ENCODE results near the gene AGAP1. TPM values are rescaled to one million over a fixed set of nuclear protein-coding genes. Genes with fewer than 3 reads are reported as not detected.

AGAP1 gene
- total RNA-seq, 2 experiments from 2014 or later, result 0.89 to 0.97 TPM

DNA sequence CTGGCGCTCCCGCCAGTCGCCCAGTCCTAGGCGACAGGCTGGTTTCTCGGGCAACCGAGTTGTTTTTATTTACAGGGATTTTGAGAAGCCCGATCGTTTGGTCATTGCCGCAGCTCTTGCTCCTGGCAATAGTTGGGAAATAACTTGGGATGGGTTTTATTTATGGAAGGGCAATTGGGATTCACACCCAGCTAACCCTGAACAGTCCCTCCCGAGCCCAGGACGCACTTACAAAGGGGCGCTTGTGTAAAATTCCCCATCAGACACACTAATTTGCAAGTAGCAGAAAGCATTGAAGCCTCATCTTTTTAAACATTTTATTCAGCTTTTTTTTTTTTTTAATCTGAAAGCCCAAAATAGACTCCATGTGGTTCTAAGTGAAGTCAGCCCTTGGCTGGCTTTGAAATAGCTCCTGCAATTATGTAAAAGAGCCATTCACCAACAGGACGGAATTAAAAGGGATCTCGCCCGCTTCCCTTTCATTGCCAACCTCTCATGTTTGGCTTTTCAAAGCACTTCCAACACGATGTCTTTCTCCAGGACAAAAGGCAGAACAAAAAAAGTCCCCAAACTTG is 677.9 kb downstream of the AGAP1 start:
- no peaks in the 10 kb centered on the region for H3K36me3 Mint-ChIP-seq (ENCODE audit: low read depth)
- H3K27me3 Mint-ChIP-seq, result peaks cover 66% of the 10 kb centered on the region
- no peaks in the 10 kb centered on the region for H3K4me1 Mint-ChIP-seq
- POLR2A ChIA-PET, result no interaction called here
- CTCF ChIA-PET, result interaction anchor here (3.5 kb wide), 1 partner anchor 9 kb away, joined by 12 read pairs; no protein-coding TSS in a partner anchor
- H3K27ac Mint-ChIP-seq, result no peak overlapping the region
- no peak for DNase-seq
- H3K9me3 Mint-ChIP-seq, result peaks cover 2% of the 10 kb centered on the region
- no peak overlapping the region for H3K4me3 Mint-ChIP-seq

DNA sequence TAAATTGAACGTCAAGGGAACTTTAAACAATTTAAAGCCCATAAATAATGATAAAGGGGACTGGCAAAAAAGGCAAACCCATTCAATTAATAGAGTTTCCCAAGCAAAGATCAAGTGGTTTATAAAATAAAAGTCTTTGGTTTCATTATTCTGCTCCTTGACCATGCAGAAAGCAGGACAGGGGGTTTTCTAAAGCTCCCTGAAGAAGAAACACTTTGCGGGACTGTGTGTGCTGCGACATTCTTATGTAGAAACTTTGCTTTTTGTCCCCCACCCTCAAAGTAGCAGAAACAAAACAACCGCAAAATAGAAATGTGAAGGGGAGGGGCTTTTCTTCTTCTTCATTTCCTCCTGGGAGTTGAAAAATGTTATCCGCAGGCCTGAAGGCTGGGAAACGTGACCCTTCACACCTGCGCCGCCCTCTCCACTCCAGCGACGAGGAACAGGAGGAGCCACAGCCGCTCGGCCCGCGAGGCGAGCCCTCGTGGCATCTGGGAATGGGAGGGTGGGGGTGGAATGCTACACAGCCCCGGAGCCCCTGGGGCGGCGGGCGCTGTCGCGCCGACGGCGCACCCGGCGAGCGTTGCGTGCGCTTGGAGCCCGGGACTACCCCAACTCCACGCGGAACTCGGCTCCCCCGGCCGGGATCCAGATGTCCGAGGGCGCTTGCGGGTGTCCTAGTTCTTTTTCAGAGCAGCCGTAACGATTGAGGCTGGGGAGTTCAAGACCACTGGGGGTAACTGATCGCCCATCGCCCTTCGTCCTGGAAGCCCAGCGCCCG is 678.6 kb downstream of the AGAP1 start:
- Mint-ChIP-seq H3K36me3 (ENCODE audit: low read depth) (no peaks in the 10 kb centered on the region), H3K4me1 (no peaks in the 10 kb centered on the region), H3K4me3 (no peak overlapping the region), H3K9me3 (peaks cover 2% of the 10 kb centered on the region), H3K27me3 (peaks cover 68% of the 10 kb centered on the region), H3K27ac (no peak overlapping the region)
- CTCF ChIA-PET, result interaction anchor here (3.5 kb wide), 1 partner anchor 9 kb away, joined by 12 read pairs; no protein-coding TSS in a partner anchor
- DNase-seq, result no peak
- POLR2A ChIA-PET, result no interaction called here

DNA sequence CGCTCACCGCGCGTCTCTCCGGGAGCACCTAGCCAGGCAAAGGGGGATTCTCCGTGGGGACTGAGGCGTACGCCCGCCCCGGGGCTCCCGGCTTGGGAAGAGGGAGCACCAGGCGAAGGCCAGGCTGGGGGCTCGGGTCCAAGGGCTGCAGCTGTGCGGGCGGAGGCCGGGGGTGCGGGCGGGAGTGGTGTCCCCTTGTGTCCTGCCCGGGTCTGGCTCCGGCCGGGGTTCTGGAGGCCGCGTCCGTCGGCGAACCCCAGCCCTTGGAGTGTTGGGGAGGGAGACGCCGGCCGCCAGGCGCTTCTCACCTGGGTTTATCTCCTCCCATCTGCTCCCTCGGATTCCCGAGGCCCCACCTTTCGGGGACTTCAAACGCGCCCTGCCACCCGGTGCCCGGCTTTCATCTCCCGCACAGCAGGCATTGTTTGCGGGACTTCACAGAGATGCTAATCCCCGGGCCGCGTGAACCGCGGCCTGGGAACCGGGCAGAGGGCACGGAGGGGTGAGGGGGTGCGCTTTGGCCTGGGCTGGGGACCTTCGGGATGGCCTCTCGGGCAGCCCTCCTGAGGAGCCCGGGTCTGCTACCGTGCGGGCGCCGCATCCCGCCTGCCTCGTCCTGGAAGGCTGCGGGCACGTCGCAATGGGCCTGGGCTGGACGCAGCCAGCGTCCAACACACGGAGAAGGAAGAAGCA is 679.3 kb downstream of the AGAP1 start:
- CTCF ChIA-PET, result no interaction called here
- H3K27me3 Mint-ChIP-seq, result peaks cover 71% of the 10 kb centered on the region
- POLR2A ChIA-PET, result no interaction called here
- no peaks in the 10 kb centered on the region for H3K4me1 Mint-ChIP-seq
- peaks cover 2% of the 10 kb centered on the region for H3K9me3 Mint-ChIP-seq
- H3K4me3 Mint-ChIP-seq, result no peak overlapping the region
- H3K36me3 Mint-ChIP-seq (ENCODE audit: low read depth), result no peaks in the 10 kb centered on the region
- H3K27ac Mint-ChIP-seq, result no peak overlapping the region
- DNase-seq, result no peak

DNA sequence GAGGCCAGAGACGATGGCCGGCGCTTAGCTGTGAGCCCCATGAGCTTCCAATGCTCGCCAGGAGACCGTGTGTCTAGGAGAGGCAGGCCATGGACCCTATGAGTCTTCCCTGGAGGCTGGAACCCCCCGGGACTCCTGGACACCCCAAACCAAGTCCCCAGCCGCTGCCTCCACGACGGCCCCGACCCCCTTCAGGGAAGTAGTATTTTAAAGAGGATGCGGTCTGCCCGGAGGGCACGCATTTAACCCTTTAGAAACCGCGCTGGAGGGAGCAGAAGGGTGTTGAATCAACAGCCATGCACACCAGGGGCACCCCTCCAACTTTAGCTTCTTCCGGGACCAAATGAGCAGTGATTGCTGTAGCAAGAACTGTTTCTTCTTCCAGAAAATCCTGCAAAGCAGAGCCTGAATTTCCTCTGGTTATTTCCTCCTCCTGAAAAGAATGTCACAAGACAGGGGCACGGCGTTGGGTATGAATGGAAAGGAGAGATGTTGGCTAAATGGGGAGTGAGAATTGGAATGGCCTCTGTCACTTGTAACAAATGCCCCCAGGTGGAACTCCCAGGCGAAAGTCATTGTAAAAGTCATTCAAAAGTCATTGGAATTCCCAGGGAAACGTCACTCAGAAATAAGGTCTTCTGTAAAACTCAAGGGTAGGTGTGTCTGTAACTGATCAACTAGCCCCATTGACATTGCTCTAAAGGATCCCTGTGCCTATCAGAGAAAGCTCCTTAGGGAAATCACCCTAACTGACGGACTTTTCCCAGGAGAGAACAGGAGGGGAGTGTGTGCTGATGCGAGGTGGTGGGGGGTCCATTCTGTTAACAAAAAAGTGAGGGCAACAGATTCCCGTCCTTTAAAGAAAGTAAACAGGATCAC is 680.1 kb downstream of the AGAP1 start:
- H3K27me3 Mint-ChIP-seq, result peaks cover 76% of the 10 kb centered on the region
- CTCF ChIA-PET, result no interaction called here

DNA sequence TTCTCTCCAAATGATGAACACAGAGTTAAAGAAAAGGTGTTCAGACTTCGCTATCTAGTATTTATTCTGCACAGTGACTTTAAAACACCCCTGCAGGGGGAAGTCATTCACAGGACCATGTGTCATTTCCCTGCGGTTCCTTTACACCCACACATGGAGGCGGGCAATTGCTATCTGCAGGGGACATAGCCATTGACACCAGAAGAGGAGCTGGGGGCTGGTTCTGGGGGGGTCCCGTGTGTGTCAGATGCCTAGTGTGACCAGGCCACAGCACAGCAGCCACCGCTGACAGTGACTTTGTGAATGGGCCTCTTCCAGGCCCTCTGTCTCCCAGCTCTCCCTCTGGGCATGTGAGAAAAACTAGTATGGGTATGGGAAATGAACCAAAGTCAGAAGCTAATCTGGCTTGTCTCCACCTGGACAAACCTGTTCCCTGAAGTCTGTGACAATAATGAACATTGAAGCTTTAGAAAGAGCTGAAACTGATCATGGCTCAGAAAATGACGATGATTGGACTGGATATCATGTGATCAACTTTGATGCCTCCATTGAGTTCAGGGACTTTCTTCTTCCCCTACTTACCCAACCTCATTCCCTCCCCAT is 681.8 kb downstream of the AGAP1 start:
- DNase-seq, result no peak
- Mint-ChIP-seq H3K27ac (no peak overlapping the region), H3K9me3 (no peaks in the 10 kb centered on the region), H3K4me3 (no peak overlapping the region), H3K4me1 (peaks cover 2% of the 10 kb centered on the region), H3K36me3 (ENCODE audit: low read depth) (no peaks in the 10 kb centered on the region), H3K27me3 (peaks cover 71% of the 10 kb centered on the region)
- POLR2A ChIA-PET, result no interaction called here
- CTCF ChIA-PET, result no interaction called here

More for the DNA sequence above, 680.1 kb downstream of the AGAP1 start:
- Mint-ChIP-seq H3K4me3 (no peak overlapping the region), H3K36me3 (ENCODE audit: low read depth) (no peaks in the 10 kb centered on the region), H3K4me1 (no peaks in the 10 kb centered on the region), H3K9me3 (peaks cover 2% of the 10 kb centered on the region), H3K27ac (no peak overlapping the region)
- POLR2A ChIA-PET, result no interaction called here
- DNase-seq, result no peak

DNA sequence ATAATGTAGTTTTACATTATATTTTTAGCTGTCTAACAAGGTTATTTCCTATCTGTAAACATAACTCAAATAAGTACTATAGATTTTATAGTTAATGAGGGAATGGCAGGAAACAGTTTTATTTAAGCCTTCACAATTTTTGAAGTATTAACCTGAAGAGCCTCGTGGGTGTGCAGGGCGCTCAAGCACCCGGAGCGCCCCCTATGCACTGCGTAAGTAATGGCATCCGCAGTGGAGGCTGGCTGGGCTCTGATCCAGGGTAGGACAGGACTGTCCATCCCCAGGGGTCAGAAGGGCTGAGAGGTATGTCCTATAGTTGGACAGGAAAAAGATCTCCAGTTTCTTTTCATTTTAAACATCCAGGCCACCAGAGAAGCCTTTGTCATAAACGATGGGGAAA is 682.6 kb downstream of the AGAP1 start:
- peaks cover 2% of the 10 kb centered on the region for H3K4me1 Mint-ChIP-seq
- H3K4me3 Mint-ChIP-seq, result no peak overlapping the region
- H3K36me3 Mint-ChIP-seq (ENCODE audit: low read depth), result no peaks in the 10 kb centered on the region
- ChIA-PET CTCF (no interaction called here), POLR2A (no interaction called here)
- peaks cover 67% of the 10 kb centered on the region for H3K27me3 Mint-ChIP-seq
- no peaks in the 10 kb centered on the region for H3K9me3 Mint-ChIP-seq
- no peak for DNase-seq
- H3K27ac Mint-ChIP-seq, result no peak overlapping the region

DNA sequence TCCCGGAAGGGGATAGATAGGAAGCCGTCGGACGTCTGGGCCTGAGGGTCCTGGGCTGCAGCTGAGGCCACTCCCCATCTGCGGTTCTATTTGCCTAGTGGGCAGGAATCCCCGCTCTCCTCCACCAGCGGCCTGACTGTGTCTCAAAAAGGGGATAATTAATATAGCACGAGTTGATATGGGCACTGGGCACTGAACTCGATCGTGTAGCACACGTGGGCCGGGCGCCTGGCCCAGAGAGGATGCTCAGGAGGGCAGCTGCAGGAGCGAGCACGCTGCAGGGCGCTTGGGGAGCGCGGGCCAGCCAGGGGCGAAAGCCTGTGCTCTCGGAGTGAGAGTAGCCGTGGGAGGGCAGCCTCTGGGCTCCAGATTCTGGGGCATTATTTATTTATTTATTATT is 683.1 kb downstream of the AGAP1 start:
- Mint-ChIP-seq H3K4me3 (no peak overlapping the region), H3K9me3 (no peaks in the 10 kb centered on the region), H3K27me3 (peaks cover 67% of the 10 kb centered on the region), H3K36me3 (ENCODE audit: low read depth) (no peaks in the 10 kb centered on the region), H3K27ac (no peak overlapping the region), H3K4me1 (peaks cover 2% of the 10 kb centered on the region)
- ChIA-PET POLR2A (no interaction called here), CTCF (no interaction called here)
- DNase-seq, result no peak

DNA sequence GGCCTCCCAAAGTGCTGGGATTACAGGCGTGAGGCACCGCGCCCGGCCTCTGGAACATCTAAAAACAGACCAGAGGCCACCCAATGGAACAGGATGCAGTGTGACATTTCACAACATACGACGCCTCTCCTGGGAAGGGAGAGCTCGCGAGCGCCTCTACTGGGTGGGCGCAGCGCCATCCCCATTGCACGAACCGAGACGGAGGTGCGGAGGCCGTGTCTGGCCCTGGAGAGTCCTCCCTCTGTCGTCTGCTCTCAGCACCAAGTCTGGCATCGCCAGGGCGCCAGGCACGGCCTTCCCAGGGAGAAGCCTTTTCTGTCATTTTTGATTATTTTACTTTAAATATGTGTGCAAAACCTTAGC is 683.7 kb downstream of the AGAP1 start:
- H3K36me3 Mint-ChIP-seq (ENCODE audit: low read depth), result no peaks in the 10 kb centered on the region
- ChIA-PET CTCF (interaction anchor here (0.6 kb wide), 1 partner anchor 83 kb away, joined by 6 read pairs; no protein-coding TSS in a partner anchor), POLR2A (no interaction called here)
- peaks cover 66% of the 10 kb centered on the region for H3K27me3 Mint-ChIP-seq
- peaks cover 2% of the 10 kb centered on the region for H3K4me1 Mint-ChIP-seq
- no peak overlapping the region for H3K4me3 Mint-ChIP-seq
- no peak for DNase-seq
- H3K9me3 Mint-ChIP-seq, result no peaks in the 10 kb centered on the region
- H3K27ac Mint-ChIP-seq, result no peak overlapping the region

DNA sequence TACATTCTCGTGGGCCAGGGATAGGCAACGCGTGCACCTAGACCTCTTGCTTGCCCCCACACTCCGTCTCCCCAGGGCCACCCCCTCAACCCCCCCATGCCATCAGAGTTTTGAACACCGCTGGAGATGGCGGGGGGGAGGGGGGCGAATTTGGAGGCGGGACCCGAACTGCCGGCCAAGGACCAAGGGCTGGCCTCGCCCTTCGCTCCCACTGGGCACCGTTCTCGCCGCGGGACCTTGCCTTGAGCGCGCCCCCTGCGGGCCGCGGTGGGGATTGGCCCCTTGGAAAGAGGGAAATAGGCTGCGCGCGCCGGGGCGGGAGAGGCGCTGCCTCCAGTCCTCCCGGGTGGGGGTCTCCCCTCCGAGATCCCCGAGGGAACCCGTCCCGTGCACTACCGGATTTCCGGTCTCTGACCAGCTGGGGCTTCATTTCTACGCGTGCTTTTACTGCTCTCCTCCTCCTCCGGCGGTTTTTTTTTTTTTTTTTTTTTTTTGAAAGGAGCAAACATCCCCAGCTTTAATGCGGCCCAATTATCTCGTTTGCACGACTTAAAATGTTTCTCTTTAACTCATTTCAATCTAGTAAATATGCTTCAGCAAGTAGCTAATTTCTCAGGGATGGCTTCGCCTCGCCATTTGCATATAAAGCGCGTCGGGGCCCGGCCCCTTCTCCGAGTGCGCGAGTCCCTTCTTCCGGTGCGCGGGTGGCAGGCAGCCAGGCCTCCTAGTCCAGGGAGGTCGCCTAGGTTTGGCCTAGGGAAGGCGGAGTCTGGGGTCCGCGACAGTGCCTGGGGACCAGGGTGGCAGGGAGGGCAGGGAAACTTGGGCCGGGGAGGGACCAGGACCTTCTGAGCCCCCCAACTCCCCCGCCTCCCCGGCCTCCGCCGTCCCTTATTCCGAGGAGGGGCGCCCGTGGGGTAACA is 684.4 kb downstream of the AGAP1 start:
- no peaks in the 10 kb centered on the region for H3K36me3 Mint-ChIP-seq (ENCODE audit: low read depth)
- peaks cover 2% of the 10 kb centered on the region for H3K4me1 Mint-ChIP-seq
- no peak overlapping the region for H3K27ac Mint-ChIP-seq
- no peaks in the 10 kb centered on the region for H3K9me3 Mint-ChIP-seq
- POLR2A ChIA-PET, result no interaction called here
- CTCF ChIA-PET, result interaction anchor here (0.5 to 0.6 kb wide), 2 partner anchors 18 to 83 kb away, joined by 4 to 6 read pairs; no protein-coding TSS in a partner anchor
- H3K27me3 Mint-ChIP-seq, result peaks cover 68% of the 10 kb centered on the region
- H3K4me3 Mint-ChIP-seq, result peak overlapping the region; percentile 19
- peak; percentile 15 for DNase-seq

DNA sequence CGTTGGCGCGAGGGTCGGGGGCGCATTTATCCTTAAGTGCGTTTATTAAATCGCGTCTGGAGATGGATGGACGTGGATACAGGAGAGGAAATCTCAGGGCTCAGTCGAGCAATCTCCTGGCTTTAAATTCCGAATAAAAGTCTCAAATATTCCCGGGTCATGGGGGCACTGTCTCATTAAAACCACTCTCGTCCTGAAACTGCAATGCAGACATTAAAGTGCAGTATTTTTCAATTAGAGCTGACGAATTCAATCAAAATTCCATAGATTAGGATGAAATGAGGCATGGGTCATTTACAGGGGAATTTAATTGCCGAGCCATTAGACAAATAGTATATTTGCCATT is 685.0 kb downstream of the AGAP1 start:
- Mint-ChIP-seq H3K36me3 (ENCODE audit: low read depth) (no peaks in the 10 kb centered on the region), H3K27me3 (peaks cover 64% of the 10 kb centered on the region), H3K9me3 (no peaks in the 10 kb centered on the region), H3K27ac (peak overlapping the region; percentile 3), H3K4me1 (peaks cover 2% of the 10 kb centered on the region), H3K4me3 (no peak overlapping the region)
- CTCF ChIA-PET, result interaction anchor here (0.5 kb wide), 1 partner anchor 19 kb away, joined by 4 read pairs; no protein-coding TSS in a partner anchor
- POLR2A ChIA-PET, result no interaction called here
- no peak for DNase-seq

DNA sequence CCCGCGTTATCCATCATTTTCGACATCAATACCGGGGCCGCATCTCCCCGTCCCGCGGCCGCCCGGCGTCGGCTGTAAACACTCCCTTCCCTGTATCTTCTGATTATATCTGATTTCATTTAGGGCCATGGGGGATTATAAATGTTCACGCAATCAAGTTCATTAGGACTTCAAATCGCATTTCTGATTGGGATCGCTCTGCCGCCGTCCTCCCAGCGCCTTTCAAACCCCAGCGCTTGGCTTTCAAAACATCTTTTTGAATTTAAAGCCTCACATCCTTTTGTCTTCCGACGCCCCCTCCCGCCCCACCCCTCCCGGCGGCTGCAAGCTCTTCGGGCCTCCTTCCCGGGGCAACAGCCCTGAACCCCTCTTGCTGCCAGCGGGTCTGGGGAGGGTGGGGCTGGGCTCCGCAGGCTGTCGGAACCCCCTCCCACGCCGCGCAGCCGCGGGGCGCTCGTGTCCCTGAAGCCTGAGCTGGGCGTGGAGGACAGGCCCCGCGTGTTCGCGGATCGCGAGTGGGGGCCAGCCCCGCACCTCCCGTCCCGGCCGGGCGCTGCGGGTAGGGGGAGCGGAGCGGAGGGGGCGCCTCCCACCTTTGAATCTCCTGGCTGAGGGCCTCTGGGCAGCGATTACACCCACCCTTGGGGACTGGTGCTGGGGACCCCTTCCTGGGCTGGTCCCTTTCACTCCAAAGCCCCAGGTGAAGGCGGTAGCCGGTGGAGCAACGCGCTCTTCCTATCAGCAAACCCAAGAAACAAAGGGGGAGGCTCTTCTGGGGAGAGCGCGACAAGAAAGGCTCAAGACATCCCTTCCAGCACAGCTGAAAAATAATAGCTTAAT is 685.6 kb downstream of the AGAP1 start:
- Mint-ChIP-seq H3K27me3 (peaks cover 60% of the 10 kb centered on the region), H3K4me3 (no peak overlapping the region), H3K27ac (peak overlapping the region; percentile 3), H3K36me3 (ENCODE audit: low read depth) (no peaks in the 10 kb centered on the region), H3K9me3 (no peaks in the 10 kb centered on the region), H3K4me1 (peaks cover 2% of the 10 kb centered on the region)
- POLR2A ChIA-PET, result no interaction called here
- no peak for DNase-seq
- CTCF ChIA-PET, result interaction anchor here (2.4 kb wide), 1 partner anchor 9 kb away, joined by 12 read pairs; no protein-coding TSS in a partner anchor
